Hematopoietic multipotent progenitor cell treated with erythropoietin and hydrocortisone succinate and interleukin-3 and kit ligand, for 4 days (in vitro differentiated cells): ENCODE measurements around the gene KDM1A.

ENCODE experiments used
- DNase-seq: peaks from one replicate; pipeline ENCODE4 v3.0.0-alpha.2; 2015

KDM1A gene

DNA sequence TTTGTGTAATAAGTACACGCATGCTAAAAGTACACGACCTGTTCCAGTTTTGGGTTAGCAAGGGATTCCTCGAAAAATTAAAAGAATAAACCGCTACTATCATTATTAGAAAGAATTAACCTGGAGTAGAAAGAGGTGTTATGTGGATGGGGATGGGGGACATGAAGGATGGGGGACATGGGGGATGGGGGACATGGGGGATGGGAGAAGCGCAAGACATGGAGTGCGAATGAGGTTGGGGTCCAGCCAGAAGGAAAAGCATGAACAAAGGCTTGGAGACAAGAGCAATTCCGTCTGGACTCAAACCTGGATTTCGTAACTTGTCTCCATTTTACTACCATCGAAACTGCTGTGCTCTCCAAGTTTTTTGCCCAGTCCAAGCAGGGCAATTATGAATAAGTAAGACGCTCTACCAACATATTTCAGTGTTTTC is 591 bp upstream of the KDM1A start:
- peak; percentile 43 for DNase-seq

DNA sequence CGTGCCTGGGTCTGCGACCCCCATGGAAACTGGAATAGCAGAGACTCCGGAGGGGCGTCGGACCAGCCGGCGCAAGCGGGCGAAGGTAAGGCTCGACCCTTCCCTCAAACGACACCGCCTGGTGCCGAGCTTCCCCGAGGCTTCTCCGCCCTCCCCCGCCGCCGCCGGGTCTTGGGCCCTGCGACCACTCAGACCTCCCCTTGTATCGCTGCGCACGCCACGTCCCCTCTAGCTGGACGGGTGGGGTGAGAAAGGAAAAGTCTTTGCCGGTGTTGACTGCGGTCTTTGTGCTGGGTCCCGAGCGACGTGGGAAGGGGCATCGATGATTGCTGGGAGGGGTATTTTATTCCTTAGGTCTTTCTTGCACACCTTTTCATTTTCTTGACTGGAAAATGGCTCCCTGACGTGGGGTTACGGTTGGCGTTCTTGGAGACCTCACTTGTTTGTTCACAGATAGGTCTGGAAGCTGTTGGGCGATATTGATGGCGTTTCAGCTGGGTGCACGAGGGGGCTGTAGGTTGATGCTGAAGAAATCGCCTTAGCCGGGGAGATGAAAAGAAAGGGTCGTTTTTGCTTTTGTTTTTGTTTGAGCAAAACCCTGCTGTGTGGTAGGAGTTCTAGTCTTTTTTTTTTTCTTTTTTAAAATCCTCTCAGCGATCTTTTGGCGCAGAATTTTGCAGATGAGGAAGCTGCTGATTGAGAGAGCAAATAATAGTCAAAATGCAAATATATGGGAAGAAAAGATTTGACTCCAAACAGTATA is 776 bp downstream of the KDM1A start:
- peak; percentile 81 for DNase-seq

- peak; percentile 45 for DNase-seq
Observed at GRCh38 chr1:23020706-23021405, 1.6 kb downstream of the KDM1A start.

DNA sequence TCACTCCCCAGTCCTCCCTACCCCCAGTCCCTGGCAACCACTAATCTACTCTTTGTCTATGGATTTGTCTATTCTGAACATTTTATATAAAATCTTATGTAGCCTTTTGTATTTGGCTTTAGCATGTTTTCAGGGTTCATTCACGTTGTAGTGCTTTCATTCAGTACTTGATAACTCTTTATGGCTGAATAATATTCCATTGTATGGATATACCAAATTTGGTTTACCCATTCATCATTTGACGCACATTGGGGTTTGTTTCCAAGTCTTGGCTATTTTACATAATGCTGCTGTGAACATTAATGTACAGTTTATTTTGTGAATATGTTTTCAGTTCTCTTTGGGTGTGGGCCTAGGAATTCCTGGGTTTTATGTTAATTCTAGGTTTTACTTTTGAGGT is 2.6 kb downstream of the KDM1A start:
- DNase-seq = no peak

DNA sequence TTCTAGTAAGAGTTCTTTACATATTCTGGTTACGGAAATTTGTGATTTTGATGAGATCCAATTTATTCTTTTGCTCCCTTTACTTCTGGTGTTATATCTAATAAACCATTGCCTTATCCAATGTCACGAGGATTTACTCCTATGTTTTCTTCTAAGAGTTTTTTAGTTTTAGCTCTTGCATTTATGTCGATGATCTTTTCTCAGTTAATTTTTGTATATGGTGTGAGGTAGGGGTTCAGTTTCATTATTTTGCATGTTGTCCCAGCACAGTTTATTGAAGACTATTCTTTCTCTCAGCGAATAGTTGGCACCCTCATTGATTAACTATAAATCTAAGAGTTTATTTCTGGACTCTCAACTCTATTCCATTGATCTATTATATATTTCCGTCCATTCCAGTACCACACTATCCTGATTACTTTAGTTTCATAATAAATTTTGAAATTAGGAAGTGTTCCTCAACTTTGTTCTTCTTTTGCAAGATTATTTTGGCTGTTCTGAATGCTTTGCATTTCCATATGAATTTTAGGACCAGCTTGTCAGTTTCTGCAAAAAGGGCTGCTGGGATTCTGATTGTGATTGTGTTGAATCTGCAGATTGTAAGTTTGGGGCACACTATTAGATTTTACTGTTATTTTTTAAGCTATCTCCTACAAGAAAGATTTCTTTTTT is 4.0 kb downstream of the KDM1A start:
- DNase-seq = no peak

- DNase-seq = no peak
Observed at GRCh38 chr1:23026568-23026967, 7.3 kb downstream of the KDM1A start.

- DNase-seq = no peak
Observed at GRCh38 chr1:23027352-23027907, 8.2 kb downstream of the KDM1A start.

- peak; percentile 65 for DNase-seq
Observed at GRCh38 chr1:23029337-23029736, 10.1 kb downstream of the KDM1A start.

GRCh38 chr1:23035823-23036452 is 16.7 kb downstream of the KDM1A start:
- no peak for DNase-seq

DNA sequence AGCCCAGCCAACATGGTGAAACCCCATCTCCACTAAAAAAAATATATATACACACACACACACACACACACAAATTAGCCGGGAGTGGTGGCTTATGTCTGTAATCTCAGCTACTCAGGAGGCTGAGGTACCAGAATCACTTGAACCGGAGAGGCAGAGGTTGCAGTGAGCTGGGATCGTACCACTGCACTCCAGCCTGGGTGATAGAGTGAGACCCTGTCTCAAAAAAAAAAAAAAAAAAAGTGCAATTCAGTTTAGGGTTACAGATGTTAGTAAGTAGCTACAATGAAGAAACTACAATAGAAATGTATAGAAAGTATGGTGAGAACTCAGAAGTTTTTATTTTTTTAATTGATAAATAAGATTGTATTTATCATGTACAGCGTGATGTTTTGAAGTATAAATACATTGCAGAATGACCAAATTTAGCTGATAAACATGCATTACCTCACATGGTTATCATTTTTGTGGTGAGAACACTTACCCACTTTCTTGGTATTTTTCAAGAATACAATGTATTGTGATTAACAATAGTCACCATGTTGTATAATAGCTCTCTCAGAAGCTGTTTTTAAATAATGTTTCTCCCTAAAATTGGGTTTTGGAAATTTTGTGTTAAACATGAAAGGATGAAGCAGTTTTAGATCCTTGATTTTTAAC is 17.9 kb downstream of the KDM1A start:
- DNase-seq = peak; percentile 46

GRCh38 chr1:23039308-23039826 is 20.1 kb downstream of the KDM1A start:
- DNase-seq = no peak

DNA sequence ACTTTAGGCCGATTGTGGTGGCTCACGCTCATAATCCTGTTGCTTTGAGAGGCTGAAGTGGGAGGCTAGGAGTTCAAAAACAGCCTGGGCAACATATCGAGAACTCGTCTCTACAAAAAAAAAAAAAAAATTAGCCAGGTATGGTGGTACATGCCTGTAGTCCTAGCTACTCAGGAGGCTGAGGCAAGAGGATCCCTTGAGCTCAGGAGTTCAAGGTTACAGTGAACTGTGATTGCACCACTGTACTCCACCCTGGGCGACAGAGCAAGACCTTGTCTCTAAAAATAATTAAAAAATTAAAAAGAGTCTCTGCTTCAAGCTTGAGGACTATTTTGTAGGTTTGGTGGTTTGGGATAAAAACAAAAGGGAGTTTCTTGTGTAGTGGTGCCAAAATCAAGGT is 21.2 kb downstream of the KDM1A start:
- DNase-seq = no peak

DNA sequence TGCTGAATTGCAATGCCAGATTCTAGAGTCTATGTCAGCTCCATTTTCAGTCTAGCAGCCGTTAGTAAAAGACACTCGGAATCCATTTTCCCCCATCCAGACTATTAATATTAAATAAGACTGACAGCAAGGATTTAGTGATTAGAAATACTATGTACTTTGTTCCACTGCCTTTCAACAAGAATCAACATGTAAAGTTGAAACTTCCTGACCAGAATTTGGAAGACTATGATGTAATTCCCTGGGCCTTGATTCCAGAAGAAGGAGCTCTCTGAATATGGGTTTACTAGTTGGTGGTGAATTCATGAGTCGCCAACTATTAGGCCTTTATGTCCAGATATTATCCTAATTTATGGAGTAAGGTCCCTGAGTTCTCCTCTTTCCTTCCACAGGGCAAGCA is 24.8 kb downstream of the KDM1A start:
- DNase-seq = no peak

- DNase-seq = no peak
Observed at GRCh38 chr1:23050201-23050600, 30.9 kb downstream of the KDM1A start.

- DNase-seq = no peak
Observed at GRCh38 chr1:23051290-23051909, 32.1 kb downstream of the KDM1A start.

GRCh38 chr1:23057301-23057700 is 38.0 kb downstream of the KDM1A start:
- DNase-seq = no peak

GRCh38 chr1:23062271-23062670 is 43.0 kb downstream of the KDM1A start:
- DNase-seq = no peak

- no peak for DNase-seq
Observed at GRCh38 chr1:23065385-23065784, 46.1 kb downstream of the KDM1A start.

GRCh38 chr1:23066075-23066474 is 46.8 kb downstream of the KDM1A start:
- DNase-seq = no peak

GRCh38 chr1:23069149-23069548 is 49.9 kb downstream of the KDM1A start:
- no peak for DNase-seq

- no peak for DNase-seq
Observed at GRCh38 chr1:23069675-23070074, 50.4 kb downstream of the KDM1A start.

DNA sequence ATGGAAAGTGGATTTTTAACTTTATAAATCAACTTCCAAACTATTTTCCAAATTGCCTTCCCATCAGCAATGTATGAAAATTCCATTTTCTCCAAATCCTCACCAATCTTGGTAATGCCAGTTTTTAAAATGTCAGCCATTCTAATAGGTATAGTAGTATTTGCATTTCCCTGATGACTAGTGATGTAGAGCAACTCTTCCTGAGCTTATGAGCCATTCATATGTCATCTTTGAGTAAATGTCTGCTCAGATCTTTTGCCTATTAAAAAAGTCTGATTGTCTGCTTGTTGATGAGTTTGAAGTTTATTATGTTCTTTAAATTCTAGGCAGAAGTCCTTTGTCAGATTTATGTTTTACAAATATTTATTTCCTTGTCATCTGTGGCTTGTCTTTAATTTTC is 54.7 kb downstream of the KDM1A start:
- no peak for DNase-seq
